SK-N-SH (cell line): Measurements from ENCODE around the gene PUS3.

Experiments
- CTCF ChIP-seq: fragments of 200-600 bp; sonication (generic); IDR thresholded peaks from 2 replicates; pipeline ENCODE4 v1.6.1; 2017; ENCODE audit warnings: antibody characterized with exemption, mild to moderate bottlenecking, moderate library complexity
- EZH2phosphoT487 ChIP-seq: fragments of 200-600 bp; sonication (generic); IDR thresholded peaks from 2 replicates; pipeline ENCODE4 v1.6.1; 2017; ENCODE audit warnings: low read depth, mixed run types, mild to moderate bottlenecking, antibody characterized with exemption, moderate library complexity, borderline replicate concordance
- FOXJ3 ChIP-seq: sonication (generic); formaldehyde crosslinking; IDR thresholded peaks from 2 replicates; pipeline ENCODE4 v1.5.1; 2020; ENCODE audit warnings: mild to moderate bottlenecking, missing genetic modification reagents

- TF ChIP-seq CTCF (no peak), FOXJ3 (CRISPR knock-in tag) (no peak), EZH2phosphoT487 (no peak)
Observed at GRCh38 chr11:125872138-125872491, 30.9 kb downstream of the PUS3 start.
